IPS-NIHi7 (cell line): ENCODE measurements around the gene ENTREP1.
A peak's percentile ranks its signal among the peaks of the same experiment; 100 is the strongest.

Source experiments
- DNase-seq: peaks from one replicate; pipeline ENCODE4 v3.0.0; 2012; ENCODE audit warnings: mixed read lengths; ENCODE audit errors: extremely low spot score

ENTREP1 gene

DNA sequence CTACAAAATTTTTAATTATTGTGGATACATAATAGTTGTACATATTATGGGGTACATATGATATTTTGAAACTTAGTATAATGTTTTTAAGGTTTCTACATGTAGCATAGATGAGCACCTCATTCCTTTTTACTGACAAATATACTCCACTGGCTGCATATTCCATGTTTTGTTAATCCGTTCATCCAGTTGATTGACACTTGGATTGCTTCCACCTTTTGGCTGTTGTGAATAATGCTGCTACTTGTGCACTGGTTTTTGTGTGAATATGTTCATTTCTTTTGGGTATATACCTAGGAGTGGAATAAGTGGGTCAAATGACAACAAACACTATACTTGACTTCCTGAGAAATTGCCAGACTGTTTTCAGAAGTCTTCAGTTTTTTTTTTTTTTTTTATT is 2.8 kb upstream of the ENTREP1 start:
- no peak for DNase-seq

DNA sequence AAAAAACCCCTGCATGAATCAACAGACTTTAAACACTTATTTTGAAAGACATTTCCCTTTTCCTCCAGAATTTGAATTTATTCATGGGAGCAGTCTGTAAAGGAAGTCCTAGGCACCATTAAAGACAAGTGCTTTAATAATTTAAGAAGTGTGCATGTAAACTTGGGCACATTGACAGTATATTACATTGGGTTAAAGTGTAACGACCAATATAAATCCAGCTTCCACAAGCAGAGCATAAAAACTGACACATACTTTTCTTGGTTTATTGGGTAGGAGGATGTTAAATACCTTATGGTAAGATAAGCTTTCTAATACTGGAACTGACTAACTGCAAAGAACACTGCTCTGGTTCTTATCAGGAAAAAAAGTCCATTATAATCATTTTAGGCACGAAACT is 1.2 kb upstream of the ENTREP1 start:
- no peak for DNase-seq

DNA sequence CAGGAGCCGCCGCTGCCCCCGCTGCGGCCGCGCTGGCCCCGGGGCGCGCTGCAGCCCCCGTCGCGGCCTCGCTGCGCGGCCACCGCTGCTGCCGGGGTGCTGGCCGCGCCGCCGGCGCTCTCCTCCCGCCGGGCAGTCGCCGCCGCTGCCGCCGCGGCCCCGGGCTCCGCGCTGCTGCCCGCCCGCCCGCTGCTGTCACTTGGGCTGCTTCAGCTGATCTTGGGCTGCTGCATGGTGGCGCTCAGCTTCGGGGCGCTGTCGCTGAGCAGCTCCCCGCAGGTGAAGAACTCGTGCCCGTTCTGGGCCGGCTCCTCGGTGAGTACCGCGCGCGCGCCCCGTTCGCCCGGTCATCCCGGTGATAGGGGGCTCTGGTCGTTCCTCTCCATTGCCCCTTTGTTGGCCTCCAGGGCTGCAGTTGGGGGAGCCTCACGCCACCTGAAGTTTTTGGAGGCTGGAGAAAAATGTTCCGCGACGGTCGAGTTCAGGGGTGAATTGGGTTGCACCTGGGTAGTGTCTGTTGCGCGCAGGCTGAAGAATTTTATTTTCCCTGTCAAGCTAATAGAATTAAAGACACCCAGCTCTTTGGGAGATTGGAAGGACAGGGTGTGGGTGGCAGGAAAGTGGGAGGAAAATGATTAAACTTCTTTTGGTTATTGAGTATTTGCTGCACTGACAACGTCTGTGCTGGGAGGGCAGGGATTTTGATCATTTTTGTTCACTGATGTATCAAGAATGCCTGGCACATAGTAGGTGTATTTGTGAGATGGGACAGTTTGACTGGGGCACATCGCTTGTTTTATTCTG is 596 bp downstream of the ENTREP1 start:
- DNase-seq, result peak; percentile 39

DNA sequence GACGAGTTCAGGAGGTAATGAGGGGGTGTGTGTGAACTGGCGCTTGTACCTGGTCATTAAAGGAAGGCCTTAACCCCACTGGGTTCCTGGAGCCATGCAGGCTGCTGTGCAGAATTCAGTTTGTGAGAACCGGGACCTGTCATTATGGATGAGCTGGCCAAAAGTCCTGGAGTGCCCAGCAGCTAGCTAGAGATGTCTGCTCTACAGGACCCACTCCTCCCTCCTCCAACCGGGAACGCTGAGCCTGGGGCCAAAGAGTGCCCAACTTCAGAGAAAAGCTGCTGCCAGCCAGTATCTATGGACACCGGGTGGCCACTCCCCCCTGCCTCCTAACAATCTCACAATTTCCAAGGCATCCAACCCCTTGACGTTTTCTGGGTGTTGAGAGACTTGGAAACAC is 1.2 kb downstream of the ENTREP1 start:
- DNase-seq, result no peak

DNA sequence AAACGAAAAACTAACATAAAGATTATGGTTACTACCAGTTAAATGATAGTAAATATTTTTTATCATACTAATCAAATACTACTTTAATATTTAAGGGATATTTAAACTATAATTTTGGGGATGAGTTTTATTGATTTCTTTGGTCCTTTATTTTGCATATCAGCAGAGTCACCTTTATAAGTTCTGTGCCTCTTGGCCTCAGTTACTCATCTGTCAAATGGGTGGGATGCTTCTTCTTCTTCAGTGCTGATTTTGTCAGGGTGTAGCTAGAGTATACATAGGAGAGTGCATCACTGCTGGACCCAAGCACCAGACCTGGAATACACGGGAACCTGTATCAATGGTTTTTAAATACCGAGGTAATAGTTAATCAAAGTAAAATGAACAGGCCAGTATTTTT is 5.6 kb downstream of the ENTREP1 start:
- no peak for DNase-seq

DNA sequence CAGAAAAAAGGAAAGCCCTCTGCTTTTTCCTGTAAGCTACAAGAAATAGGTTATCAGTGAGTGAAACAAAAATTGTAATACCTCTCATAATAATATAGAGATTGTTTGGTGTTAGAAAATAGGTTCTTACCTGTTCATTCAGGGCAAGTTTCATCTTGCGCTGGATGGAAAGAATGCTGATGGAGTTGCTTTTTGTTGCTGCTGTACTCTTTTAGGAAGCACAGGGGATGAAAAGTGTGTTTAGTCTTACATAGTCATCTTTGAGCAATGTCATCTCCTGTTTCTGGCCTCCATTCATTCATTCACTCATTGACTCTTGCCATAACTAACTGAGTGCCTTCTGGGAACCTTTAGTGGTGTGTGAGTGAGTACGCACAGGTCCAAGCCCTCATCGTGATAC is 6.4 kb downstream of the ENTREP1 start:
- DNase-seq, result no peak

DNA sequence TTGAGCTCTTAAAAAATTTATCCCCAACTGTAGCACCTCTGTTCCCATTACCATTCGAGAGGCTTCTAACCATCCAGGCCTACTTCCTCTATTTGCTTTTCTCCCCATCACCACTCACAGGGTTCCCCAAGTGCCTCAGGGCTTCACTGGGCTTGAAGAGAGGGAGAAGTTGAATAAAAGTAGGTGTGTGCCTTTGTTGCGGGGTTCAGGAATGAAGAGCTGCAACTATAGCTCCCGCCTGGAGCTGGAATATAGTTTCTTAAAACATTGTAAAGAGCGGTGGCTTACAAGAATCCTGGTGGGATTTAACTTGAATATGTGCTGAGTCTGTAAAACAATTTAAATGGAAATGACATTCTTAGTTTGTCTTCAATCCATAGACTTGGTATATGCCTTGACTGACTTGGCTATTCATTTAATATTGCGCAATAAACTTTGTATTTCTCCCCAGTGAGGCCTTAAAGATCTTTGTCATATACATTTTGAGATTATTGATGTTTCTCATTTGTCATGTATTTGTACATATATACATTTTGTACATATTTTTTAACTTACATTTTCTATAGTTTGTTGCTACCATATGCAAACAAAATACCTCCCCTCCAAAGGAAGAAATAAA is 7.2 kb downstream of the ENTREP1 start:
- DNase-seq, result no peak

DNA sequence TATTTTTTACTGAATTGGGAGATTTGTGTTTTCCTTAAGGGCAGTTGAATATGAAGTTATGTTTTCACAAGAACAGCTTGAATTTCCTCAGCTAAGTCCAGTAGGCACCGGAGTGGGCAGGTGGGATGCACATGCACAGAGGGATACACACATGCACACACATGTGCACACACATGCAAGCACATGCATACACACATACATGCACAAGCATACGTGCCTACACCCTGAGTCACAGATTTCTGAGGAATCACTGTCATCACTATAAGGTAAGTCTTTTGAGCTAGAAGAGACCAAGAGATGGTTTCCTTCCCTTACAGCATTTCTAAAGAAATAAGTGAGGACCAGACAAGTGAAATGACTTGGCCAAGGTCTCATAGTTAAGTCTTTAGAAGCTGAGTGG is 8.7 kb downstream of the ENTREP1 start:
- no peak for DNase-seq

DNA sequence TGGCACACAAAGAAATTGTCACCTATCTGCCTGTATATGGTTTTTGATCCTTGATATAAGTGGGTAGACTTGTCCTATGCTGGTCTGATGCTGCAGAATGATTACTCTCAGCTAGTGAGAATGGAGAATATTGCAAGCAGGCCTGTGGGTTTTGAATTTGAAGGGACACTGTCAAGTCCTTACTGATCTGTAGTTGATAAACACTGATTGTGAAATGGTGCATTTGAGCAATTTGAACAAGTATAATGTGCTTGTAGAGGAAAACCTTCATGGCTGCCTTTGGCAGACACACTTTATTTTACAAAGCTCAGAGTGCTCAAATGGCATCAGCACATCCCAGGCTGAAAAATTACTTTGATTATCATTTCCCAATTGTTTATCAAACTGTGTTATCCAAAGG is 9.3 kb downstream of the ENTREP1 start:
- no peak for DNase-seq

DNA sequence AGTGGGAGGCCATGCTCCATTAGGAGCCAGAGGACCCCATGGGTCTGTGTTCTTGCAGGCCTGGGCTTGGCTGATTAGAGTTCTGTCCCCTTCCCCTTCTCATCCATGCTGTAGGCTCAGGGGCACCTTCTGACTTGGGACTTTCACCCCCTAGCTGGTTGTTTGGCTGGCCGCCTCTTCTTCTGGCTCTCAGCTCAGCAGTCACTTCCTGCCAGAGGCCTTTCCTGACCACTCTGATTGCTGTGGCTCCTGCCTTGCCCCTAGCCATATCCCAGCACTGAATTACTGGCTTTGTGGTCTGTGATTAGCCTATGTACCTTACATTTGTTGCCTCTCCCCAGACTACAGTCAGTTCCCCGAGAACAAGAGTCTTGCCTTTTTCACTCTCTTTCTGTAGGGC is 14.6 kb downstream of the ENTREP1 start:
- DNase-seq, result peak; percentile 47

DNA sequence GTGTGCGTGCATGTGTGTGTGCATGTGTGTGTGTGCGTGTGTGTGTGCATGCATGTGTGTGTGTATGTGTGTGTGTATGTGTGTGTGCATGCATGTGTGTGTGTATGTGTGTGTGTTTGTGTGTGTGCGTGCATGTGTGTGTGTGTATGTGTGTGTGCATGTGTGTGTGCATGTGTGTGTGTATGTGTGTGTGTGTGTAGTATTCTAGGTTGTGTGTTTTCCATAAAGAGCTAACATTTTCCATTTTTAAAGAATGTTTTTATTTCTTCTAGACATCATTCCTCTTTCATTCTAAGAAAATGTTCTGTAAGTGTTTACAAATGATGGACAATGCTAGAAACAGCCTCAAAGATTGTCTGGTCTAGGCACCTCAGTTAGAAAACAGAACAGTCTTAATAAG is 15.6 kb downstream of the ENTREP1 start:
- DNase-seq, result no peak

DNA sequence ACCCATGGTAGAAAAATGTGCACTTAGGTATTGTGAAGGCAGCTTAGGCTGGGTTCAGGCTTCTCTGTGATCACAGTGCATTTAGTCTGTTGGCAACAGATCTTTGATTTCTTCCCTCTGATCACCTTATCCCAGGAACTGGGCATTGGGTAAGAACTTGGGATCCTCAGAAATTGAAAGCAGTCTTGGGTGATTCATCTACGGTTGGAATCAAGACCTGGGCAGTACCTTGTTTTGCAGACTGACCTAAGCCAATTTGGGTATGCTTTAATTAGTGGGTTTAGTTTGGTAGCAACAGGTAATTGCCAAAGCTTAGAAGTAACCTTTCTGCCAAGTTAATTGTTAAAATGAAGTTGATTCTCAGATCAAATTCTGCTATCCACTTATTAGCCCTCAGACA is 17.8 kb downstream of the ENTREP1 start:
- no peak for DNase-seq

DNA sequence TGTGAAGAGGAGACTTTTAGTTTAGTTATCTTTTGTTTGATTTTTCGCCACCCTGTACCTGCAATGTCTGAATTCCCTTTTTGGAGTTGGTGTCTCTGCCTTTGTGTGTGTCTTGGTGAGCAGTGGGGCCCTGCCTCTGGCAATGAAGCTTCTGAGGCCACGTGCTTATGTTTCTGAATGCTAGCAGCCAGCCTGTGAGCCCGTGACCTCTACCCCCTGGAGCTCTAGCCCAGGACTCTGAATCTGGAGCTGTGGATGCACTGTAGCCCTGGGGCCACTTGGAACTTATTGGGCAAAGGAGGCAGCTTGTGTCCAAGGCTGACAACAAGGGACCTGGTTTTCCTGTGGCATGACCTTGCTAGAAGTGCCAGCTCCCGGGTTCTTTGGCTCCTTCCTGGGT is 19.4 kb downstream of the ENTREP1 start:
- DNase-seq, result no peak

DNA sequence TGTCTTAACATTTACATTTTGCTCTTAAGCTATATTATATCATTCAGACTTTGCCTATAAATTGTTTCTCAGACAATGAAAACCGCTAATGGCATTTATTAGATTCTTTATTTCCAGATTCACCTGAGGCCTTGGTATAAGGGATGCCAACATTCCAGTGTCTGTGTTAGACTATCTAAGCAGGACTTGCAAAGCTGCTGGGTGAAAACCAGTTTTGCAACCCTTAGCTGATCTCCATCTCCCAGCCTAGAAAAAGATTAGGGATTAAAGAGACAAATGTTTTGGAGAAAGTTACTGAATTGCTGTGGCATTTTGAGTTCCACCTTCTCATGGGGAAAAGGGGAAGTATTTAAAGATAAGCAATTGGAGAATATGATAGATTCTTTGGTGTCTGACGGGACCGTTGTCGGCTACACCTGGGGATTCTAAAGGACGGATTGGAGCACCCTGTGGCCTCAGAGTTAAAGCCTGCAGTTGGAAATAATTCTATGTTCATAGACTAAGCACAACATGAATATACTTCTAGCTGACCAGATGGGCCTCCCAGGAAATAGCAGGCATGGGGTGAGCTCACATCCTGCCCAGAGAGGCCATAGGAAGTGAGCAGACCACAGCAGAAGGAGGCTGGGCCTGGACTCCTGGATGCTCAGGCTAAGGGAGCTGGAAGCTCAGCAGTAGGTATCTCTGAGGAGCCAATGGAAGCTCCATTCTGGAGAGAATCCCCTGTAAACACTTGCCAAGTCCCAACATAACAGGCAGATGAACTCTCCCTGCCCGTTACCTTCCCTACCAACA is 21.8 kb downstream of the ENTREP1 start:
- no peak for DNase-seq

DNA sequence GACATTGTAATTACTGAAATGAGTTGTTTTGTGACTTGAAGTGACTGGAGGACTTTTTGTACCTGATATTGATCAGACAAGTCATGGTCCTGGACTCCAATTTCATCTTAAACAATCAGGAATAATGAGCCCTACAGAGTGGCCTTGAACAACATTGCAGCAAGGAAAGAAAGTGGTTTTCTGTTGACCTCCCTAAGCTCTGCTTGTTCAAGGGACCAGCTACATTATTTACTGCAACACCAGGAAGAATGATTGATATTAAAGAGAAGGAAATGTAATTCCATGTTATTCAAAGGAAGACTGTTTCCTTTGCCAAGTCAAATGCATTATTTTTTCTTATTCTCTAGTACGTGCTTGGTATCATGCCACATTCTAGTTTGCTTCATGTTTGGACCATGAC is 22.6 kb downstream of the ENTREP1 start:
- no peak for DNase-seq

DNA sequence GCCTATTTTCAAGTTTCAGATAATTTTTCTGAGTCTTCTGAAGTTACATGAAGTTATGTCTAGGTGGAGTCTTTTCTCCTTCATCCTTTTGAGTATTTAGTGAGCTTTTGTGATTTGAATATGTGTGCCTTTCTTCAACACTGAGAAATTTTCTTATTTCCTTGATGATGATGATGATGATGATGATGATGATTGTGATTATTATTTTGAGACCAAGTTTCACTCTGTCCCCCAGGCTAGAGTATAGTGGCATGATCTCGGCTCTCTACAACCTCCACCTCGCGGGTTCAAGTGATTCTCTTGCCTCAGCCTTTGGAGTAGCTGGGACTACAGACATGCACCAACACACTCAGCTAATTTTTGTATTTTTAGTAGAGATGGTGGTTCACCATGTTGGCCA is 26.2 kb downstream of the ENTREP1 start:
- DNase-seq, result no peak

DNA sequence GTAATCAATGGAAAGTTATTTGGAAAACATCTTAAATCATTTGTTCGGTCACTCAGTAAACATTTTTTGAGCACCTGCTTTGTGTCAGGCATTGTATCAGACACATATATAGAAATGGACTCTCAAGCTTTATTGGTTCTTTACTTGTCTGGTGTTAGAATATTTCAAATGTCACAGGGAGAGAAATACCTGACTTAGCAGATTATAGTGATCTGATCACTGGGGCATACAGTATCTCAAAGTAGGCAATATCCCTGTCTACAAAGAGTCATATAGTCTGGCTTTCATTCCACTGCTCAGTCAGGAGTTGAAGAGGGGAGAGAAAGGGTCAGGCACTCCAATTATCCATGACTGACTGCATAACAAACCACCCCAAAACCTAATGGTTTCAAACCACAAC is 30.2 kb downstream of the ENTREP1 start:
- no peak for DNase-seq

DNA sequence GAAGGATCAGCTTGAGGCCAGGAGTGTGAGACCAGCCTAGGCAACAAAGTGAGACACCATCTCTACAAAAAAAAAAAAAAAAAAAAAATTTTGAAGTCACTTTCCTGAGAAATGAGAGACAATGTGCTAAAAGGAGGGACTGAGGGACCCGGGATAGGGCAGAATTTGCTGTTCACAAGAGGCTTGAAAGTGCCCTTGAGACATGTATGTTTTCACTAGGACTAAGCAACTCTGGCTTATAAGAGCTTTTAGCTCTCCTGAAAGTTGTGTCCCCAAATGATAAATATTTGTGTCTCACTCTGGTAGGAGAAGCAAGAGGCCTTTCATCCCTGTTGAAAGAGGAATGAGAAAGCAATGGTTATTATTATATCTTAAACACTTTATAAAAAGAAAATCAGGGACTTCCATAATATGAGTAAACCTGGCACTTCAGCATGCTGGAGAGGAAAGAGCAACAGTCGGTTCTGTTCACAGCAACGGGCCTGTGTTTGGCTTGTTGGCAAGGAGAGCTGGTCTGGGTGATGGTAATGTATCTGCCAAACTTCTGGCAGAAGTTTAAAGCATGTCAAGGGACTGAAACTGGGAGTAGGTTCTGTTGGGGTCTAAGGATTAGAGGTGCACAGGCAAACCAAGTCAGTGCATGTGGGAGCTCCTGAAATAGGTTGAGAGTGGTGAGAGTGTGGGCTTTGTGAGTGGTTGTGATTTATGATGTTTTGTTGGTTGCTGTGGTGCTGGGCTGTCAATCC is 32.2 kb downstream of the ENTREP1 start:
- DNase-seq, result no peak

DNA sequence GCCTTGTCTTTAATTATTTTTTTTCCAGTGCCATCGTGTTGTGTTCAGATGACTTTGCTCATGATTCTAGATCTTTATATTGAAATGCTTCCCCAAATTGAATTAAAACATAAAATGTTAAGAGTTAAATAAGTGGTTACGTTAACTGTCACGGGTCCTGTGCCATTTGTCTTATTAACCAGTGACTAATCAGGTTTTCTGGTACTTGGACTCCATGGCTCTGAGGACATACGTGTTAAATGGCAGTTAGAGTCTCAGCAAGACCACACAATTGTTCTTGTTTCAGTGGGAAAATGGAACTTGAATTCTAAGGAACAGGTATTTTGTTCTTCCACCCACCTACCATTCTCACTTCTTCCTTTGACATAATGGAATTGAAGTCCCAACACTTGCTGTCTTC is 32.8 kb downstream of the ENTREP1 start:
- DNase-seq, result no peak

DNA sequence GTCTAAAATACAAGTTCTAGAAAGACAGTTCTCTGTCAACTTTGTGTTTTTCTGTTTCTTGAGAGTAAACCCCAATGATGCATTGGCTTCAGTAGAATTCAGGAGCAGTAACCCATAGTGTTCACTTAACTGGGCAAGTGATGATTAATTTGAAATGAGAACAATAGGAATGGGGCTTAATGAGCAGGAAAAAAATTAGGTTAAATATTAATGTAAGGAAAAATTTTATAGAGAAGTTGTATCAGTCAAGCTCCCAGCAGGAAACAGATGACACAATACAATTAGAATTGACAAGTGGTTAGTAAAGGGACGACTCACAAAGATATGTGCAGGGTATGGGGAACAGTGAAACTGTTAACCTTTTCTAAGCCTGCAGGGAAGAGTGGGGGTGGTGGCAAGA is 38.2 kb downstream of the ENTREP1 start:
- DNase-seq, result no peak

DNA sequence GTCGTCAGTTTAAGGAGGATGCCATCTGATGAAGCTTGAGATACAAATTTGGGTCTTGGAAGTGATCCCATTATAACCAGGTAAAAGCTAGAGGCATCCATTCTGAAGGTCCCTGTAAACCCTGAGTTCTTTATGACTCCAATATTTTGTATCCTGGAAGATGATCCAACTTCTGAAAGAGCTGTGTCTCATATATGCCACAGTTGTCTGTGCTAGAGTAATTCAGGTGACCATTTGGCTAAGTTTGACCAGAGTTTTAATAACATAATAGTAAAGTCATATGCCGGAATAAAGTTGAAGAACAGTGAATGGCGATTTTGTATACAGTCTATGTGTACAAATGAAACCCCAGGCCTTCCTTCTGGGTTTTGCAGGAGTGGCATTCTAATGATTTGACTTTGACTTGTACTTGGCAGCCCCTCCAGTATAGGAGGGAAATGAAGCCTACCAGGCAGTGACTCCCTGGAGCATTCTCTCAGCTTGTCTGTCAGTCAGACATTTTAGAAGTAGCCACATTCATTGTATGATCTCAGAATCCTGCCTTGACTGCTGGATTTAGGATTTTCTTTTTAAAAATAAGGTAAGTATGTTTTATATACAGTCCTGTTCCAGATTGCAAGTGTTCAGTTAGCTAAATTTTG is 39.6 kb downstream of the ENTREP1 start:
- no peak for DNase-seq

DNA sequence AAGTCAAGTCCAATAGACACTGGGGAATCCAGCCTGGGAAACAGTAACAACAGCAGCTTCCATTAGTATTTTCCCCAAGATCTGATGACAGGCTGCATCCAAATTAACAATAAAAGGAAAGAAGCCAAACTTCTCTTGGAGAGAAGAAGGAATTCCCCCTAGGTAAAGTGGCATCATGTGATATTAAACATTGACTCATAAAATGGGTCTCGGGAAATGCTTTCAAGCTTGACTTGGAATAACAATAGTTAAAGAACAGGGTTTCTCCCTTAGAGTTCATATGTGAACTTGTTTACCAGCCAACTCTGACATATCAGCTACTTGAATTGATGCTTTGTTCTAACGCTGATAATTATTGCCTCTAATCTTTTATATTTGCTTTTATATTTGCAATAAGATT is 45.4 kb downstream of the ENTREP1 start:
- DNase-seq, result no peak
